ENCODE results near the gene HACD4.

GRCh38 chr9:21023861-21024260 lies 7.6 kb downstream of the HACD4 start:
- no peak for TF ChIP-seq PRDM10 (tag by site-specific recombination; IDR thresholded peaks at IDR 0.05)
- no peak for TF ChIP-seq ZNF394 (tag by site-specific recombination; IDR thresholded peaks at IDR 0.05; ENCODE audit: borderline replicate concordance)
- TF ChIP-seq, protein P1, sequence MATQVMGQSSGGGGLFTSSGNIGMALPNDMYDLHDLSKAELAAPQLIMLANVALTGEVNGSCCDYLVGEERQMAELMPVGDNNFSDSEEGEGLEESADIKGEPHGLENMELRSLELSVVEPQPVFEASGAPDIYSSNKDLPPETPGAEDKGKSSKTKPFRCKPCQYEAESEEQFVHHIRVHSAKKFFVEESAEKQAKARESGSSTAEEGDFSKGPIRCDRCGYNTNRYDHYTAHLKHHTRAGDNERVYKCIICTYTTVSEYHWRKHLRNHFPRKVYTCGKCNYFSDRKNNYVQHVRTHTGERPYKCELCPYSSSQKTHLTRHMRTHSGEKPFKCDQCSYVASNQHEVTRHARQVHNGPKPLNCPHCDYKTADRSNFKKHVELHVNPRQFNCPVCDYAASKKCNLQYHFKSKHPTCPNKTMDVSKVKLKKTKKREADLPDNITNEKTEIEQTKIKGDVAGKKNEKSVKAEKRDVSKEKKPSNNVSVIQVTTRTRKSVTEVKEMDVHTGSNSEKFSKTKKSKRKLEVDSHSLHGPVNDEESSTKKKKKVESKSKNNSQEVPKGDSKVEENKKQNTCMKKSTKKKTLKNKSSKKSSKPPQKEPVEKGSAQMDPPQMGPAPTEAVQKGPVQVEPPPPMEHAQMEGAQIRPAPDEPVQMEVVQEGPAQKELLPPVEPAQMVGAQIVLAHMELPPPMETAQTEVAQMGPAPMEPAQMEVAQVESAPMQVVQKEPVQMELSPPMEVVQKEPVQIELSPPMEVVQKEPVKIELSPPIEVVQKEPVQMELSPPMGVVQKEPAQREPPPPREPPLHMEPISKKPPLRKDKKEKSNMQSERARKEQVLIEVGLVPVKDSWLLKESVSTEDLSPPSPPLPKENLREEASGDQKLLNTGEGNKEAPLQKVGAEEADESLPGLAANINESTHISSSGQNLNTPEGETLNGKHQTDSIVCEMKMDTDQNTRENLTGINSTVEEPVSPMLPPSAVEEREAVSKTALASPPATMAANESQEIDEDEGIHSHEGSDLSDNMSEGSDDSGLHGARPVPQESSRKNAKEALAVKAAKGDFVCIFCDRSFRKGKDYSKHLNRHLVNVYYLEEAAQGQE (tag by site-specific recombination; IDR thresholded peaks at IDR 0.05): no peak
- TF ChIP-seq, protein P2, sequence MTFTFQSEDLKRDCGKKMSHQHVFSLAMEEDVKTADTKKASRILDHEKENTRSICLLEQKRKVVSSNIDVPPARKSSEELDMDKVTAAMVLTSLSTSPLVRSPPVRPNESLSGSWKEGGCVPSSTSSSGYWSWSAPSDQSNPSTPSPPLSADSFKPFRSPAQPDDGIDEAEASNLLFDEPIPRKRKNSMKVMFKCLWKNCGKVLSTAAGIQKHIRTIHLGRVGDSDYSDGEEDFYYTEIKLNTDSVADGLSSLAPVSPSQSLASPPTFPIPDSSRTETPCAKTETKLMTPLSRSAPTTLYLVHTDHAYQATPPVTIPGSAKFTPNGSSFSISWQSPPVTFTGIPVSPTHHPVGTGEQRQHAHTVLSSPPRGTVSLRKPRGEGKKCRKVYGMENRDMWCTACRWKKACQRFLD (tag by site-specific recombination; IDR thresholded peaks at IDR 0.05): no peak
- TF ChIP-seq, protein P3, sequence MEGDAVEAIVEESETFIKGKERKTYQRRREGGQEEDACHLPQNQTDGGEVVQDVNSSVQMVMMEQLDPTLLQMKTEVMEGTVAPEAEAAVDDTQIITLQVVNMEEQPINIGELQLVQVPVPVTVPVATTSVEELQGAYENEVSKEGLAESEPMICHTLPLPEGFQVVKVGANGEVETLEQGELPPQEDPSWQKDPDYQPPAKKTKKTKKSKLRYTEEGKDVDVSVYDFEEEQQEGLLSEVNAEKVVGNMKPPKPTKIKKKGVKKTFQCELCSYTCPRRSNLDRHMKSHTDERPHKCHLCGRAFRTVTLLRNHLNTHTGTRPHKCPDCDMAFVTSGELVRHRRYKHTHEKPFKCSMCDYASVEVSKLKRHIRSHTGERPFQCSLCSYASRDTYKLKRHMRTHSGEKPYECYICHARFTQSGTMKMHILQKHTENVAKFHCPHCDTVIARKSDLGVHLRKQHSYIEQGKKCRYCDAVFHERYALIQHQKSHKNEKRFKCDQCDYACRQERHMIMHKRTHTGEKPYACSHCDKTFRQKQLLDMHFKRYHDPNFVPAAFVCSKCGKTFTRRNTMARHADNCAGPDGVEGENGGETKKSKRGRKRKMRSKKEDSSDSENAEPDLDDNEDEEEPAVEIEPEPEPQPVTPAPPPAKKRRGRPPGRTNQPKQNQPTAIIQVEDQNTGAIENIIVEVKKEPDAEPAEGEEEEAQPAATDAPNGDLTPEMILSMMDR (tag by site-specific recombination; IDR thresholded peaks at IDR 0.05): no peak
- TF ChIP-seq ZNF114 (tag by site-specific recombination; IDR thresholded peaks at IDR 0.05): no peak
- TF ChIP-seq ZBTB20 (tag by site-specific recombination; IDR thresholded peaks at IDR 0.05): no peak

Data from HEK293 (cell line).